ENCODE results near the gene EPB41L4A.

Gene EPB41L4A

GRCh38 chr5:112146323-112147226 lies 272.5 kb downstream of the EPB41L4A start:
- peak; percentile 88 for DNase-seq

- DNase-seq = no peak
Observed at GRCh38 chr5:112143690-112144089, 275.4 kb downstream of the EPB41L4A start.

GRCh38 chr5:112142769-112143270 lies 276.3 kb downstream of the EPB41L4A start:
- no peak for DNase-seq

GRCh38 chr5:112141582-112141981 lies 277.5 kb downstream of the EPB41L4A start:
- DNase-seq = no peak

- no peak for DNase-seq
Observed at GRCh38 chr5:112138526-112138925, 280.6 kb downstream of the EPB41L4A start.

GRCh38 chr5:112136773-112137172 lies 282.3 kb downstream of the EPB41L4A start:
- DNase-seq = no peak

GRCh38 chr5:112127861-112128260 lies 291.2 kb downstream of the EPB41L4A start:
- DNase-seq = no peak

GRCh38 chr5:112126982-112127381 lies 292.1 kb downstream of the EPB41L4A start:
- DNase-seq = no peak

- no peak for DNase-seq
Observed at GRCh38 chr5:112125903-112126302, 293.2 kb downstream of the EPB41L4A start.

- DNase-seq = peak; percentile 31
Observed at GRCh38 chr5:112124788-112125187, 294.3 kb downstream of the EPB41L4A start.

GRCh38 chr5:112123086-112123485 lies 296.0 kb downstream of the EPB41L4A start:
- DNase-seq = no peak

- no peak for DNase-seq
Observed at GRCh38 chr5:112122353-112122752, 296.7 kb downstream of the EPB41L4A start.

- no peak for DNase-seq
Observed at GRCh38 chr5:112121258-112121657, 297.8 kb downstream of the EPB41L4A start.

- DNase-seq = no peak
Observed at GRCh38 chr5:112119969-112120368, 299.1 kb downstream of the EPB41L4A start.

- DNase-seq = peak; percentile 37
Observed at GRCh38 chr5:112119508-112119907, 299.6 kb downstream of the EPB41L4A start.

GRCh38 chr5:112117551-112117950 lies 301.5 kb downstream of the EPB41L4A start:
- DNase-seq = no peak

- DNase-seq = no peak
Observed at GRCh38 chr5:112116371-112116770, 302.7 kb downstream of the EPB41L4A start.

- no peak for DNase-seq
Observed at GRCh38 chr5:112113565-112113964, 305.5 kb downstream of the EPB41L4A start.

All from hematopoietic multipotent progenitor cell treated with erythropoietin and hydrocortisone succinate and interleukin-3 and kit ligand, for 4 days (in vitro differentiated cells).